K562 (cell line): ENCODE results near the gene PCCA. TPM values are rescaled to one million over a fixed set of nuclear protein-coding genes. Genes with fewer than 3 reads are reported as not detected.

Experiments used
- ATAC-seq: fragments of 200-7000 bp; cut with Tn5 transposase; 3 replicates; pipeline ENCODE4 v1.9.1; 2020; ENCODE audit warnings: moderate library complexity
- BruUV-seq: library from RNA; stranded (reverse); fragments of 400-500 nt; replicated peaks from 2 replicates; lab custom pipeline; 2021; lab: Mats Ljungman, UMichigan
- CTCF ChIA-PET: fragments of 300-600 bp; formaldehyde crosslinking; extraction: SDS; loops from one replicate; lab custom pipeline; 2021; ENCODE audit warnings: low intra/inter-chr PET ratio; lab: Yijun Ruan, JAX
- POLR2A ChIA-PET: fragments of 300-600, 350-650 bp; sonication (Branson Sonifier 250); formaldehyde crosslinking; extraction: SDS; loops from one replicate; lab custom pipeline; 2021; ENCODE audit warnings: antibody characterized with exemption, inconsistent platforms; lab: Yijun Ruan, JAX
- DNase-seq, 4 experiments: peaks; one replicate each; pipeline versions ENCODE4 v3.0.0 to v3.0.0-alpha.2; 2011 to 2018; ENCODE audit warnings: low spot score in 3 of 4, mixed read lengths in 3 of 4; ENCODE audit errors: extremely low read depth in 1 of 4
- FAIRE-seq: peaks from 2 replicates; lab custom pipeline; 2011; peaks lifted over from hg19 to GRCh38; lab: Jason Lieb, UNC
- H2AFZ ChIP-seq: 2 replicates; pipeline ENCODE4 v1.6.0; 2011; ENCODE audit warnings: low read depth, low read length, control low read depth, inconsistent platforms
- H3K27ac ChIP-seq: fragments of 200-600 bp; 3 replicates; pipeline ENCODE4 v1.8.0; 2011; ENCODE audit warnings: low read depth, mild to moderate bottlenecking, control low read depth, inconsistent platforms, low read length, moderate library complexity, mixed read lengths; ENCODE audit errors: extremely low read depth
- H3K27me3 ChIP-seq, 2 experiments: fragments of 300-600 bp in 1 of 2; 2 replicates in 1 of 2; 3 replicates in 1 of 2; pipeline versions ENCODE4 v1.6.0 to v1.8.0; 2011; ENCODE audit warnings: inconsistent platforms in 2 of 2, low read length in 2 of 2, mild to moderate bottlenecking in 1 of 2, mixed read lengths in 1 of 2, moderate library complexity in 1 of 2; ENCODE audit not compliant: control insufficient read depth in 2 of 2, insufficient read depth in 2 of 2
- H3K36me3 ChIP-seq: fragments of 300-600 bp; 3 replicates; pipeline ENCODE4 v1.8.0; 2011; ENCODE audit warnings: mild to moderate bottlenecking, low read length, inconsistent platforms; ENCODE audit not compliant: control insufficient read depth, insufficient read depth
- H3K4me1 ChIP-seq, 2 experiments: fragments of 200-600 bp in 1 of 2; replicated peaks in 1 of 2; 2 replicates in 1 of 2; 3 replicates in 1 of 2; pipeline versions ENCODE4 v1.5.1 to v1.8.0; 2011; ENCODE audit warnings: inconsistent platforms in 2 of 2, low read length in 2 of 2, mild to moderate bottlenecking in 1 of 2, mixed read lengths in 1 of 2, moderate library complexity in 1 of 2; ENCODE audit not compliant: control insufficient read depth in 2 of 2, insufficient read depth in 2 of 2
- H3K4me2 ChIP-seq: 2 replicates; pipeline ENCODE4 v1.6.1; 2011; ENCODE audit warnings: low read length, control low read depth, inconsistent platforms, mixed read lengths; ENCODE audit not compliant: insufficient read depth
- H3K4me3 ChIP-seq: fragments of 200-600 bp; sonication (generic), shearing (Covaris generic); 2 replicates; pipeline ENCODE4 v1.5.1; 2016; ENCODE audit warnings: control low read depth, inconsistent platforms
- H3K79me2 ChIP-seq: fragments of 200-600 bp; 3 replicates; pipeline ENCODE4 v1.8.0; 2011; ENCODE audit warnings: low read length, inconsistent platforms; ENCODE audit not compliant: control insufficient read depth, insufficient read depth
- H3K9ac ChIP-seq, 2 experiments: 2 replicates each; pipeline versions ENCODE4 v1.6.0 to v1.6.1; 2011; ENCODE audit warnings: low read depth in 2 of 2, low read length in 2 of 2, control low read depth in 1 of 2, inconsistent platforms in 1 of 2, mild to moderate bottlenecking in 1 of 2, mixed read lengths in 1 of 2; ENCODE audit not compliant: insufficient read depth in 1 of 2
- H3K9me1 ChIP-seq: one replicate; pipeline ENCODE4 v1.6.0; 2011; ENCODE audit warnings: inconsistent platforms, mild to moderate bottlenecking, low read length, moderate library complexity; ENCODE audit not compliant: control insufficient read depth, insufficient read depth
- H3K9me3 ChIP-seq: replicated peaks from 2 replicates; pipeline ENCODE4 v1.5.1; 2011; ENCODE audit warnings: low read depth, low read length, inconsistent platforms; ENCODE audit not compliant: control insufficient read depth, insufficient read depth
- H4K20me1 ChIP-seq: replicated peaks from 2 replicates; pipeline ENCODE4 v1.6.1; 2011; ENCODE audit warnings: low read length, inconsistent platforms, mixed read lengths; ENCODE audit not compliant: control insufficient read depth, insufficient read depth
- EWSR1 ChIP-seq: fragments of 450-650 bp; IDR thresholded peaks from 2 replicates; pipeline ENCODE4 v1.6.1; 2018; ENCODE audit warnings: borderline replicate concordance, mild to moderate bottlenecking, low read depth, moderate library complexity; ENCODE audit not compliant: partially characterized antibody
- MAZ ChIP-seq, 2 experiments: fragments of 450-650 bp in 1 of 2; sonication (generic) in 1 of 2; formaldehyde crosslinking; IDR thresholded peaks in 1 of 2; conservative IDR thresholded peaks in 1 of 2; 2 replicates each; pipeline versions ENCODE4 v1.4.0 to v1.5.0; 2020; ENCODE audit warnings: mild to moderate bottlenecking in 1 of 2, missing genetic modification reagents in 1 of 2
- ZNF124 ChIP-seq: sonication (generic); formaldehyde crosslinking; IDR thresholded peaks from 2 replicates; pipeline ENCODE4 v1.8.1; 2022; ENCODE audit warnings: missing genetic modification reagents
- ZNF324 ChIP-seq: fragments of 250-450 bp; sonication (Bioruptor Pico); IDR thresholded peaks from 2 replicates; pipeline ENCODE4 v1.4.0; 2020; ENCODE audit warnings: mild to moderate bottlenecking
- ZNF384 ChIP-seq: IDR thresholded peaks from 2 replicates; pipeline ENCODE4 v1.6.1; 2012; ENCODE audit warnings: low read depth, low read length, improper control_type of control experiment
- ZNF740 ChIP-seq, 3 experiments: fragments of 200-800 bp in 1 of 3; sonication (Bioruptor generic) in 1 of 3; sonication (generic) in 1 of 3; formaldehyde crosslinking in 1 of 3; IDR thresholded peaks; 2 replicates each; pipeline versions ENCODE4 v1.6.1 to v1.8.0; 2016 to 2022; ENCODE audit warnings: mild to moderate bottlenecking in 2 of 3, missing compliant biosample characterization in 2 of 3, missing genetic modification characterization in 2 of 3, missing genetic modification reagents in 1 of 3
- ZNF75A ChIP-seq: fragments of 450-650 bp; formaldehyde crosslinking; IDR thresholded peaks from 2 replicates; pipeline ENCODE4 v1.4.0; 2020; ENCODE audit warnings: mild to moderate bottlenecking
- WGBS: fragments of 100-300 bp; shearing (Covaris generic); methylation state at CpG from one replicate; pipeline ENCODE4 v1.1.6; 2016; ENCODE audit warnings: low coverage, mixed read lengths; ENCODE audit not compliant: insufficient coverage; ENCODE audit errors: missing lambda C conversion rate; 5-methylcytosine and 5-hydroxymethylcytosine counted together
- in situ Hi-C: fragments of 300-500 bp; cut with MboI; formaldehyde crosslinking; loops from 4 replicates; pipeline ENCODE4 v1.15.0; 2018; ENCODE audit warnings: inconsistent platforms, mixed read lengths
- intact Hi-C: fragments of 100-400 bp; cut with micrococcal nuclease; formaldehyde crosslinking; loops from 2 replicates; pipeline ENCODE4 v1.14.2; 2022
- polyA plus RNA-seq, 8 experiments: library from polyadenylated mRNA; depleted of rRNA in 4 of 8; stranded (reverse) in 5 of 8; unstranded in 3 of 8; fragments of >200 nt; fragmentation: Nextera tagmentation in 2 of 8; fragmentation: Illumina TruSeq in 1 of 8; extraction: Ambion mirVana in 2 of 8; extraction: Trizol in 1 of 8; gene quantifications; 2 replicates each; pipeline versions ENCODE4 v1.2.1 to v1.2.3, GENCODE V29; 2011 to 2014; ENCODE audit warnings: inconsistent platforms in 1 of 8, missing spikeins in 1 of 8
- total RNA-seq, 7 experiments: library from RNA; depleted of rRNA in 6 of 7; stranded (reverse); fragments of >200 nt in 6 of 7; fragmentation: Illumina TruSeq in 2 of 7; extraction: Trizol in 2 of 7; gene quantifications; 2 replicates each; pipeline versions ENCODE4 v1.2.1 to v1.2.3, GENCODE V29; 2011 to 2021; ENCODE audit warnings: low replicate concordance in 1 of 7
- TF ChIP-seq, protein P1 (sequence below), 2 experiments: fragments of 250-450 bp in 1 of 2; fragments of 450-650 bp in 1 of 2; sonication (Bioruptor Pico) in 1 of 2; IDR thresholded peaks; 2 replicates each; pipeline versions ENCODE4 v1.6.1 to v1.8.0; 2016 to 2021; ENCODE audit warnings: mild to moderate bottlenecking in 2 of 2, moderate library complexity in 2 of 2, missing compliant biosample characterization in 1 of 2, missing genetic modification characterization in 1 of 2
- TF ChIP-seq, protein P2 (sequence below): fragments of 450-650 bp; IDR thresholded peaks from 2 replicates; pipeline ENCODE4 v1.6.1; 2017; ENCODE audit warnings: antibody characterized with exemption

Gene PCCA
- total and polyA plus RNA-seq, 9 of the 15 experiments (the other 6 are each of a cell fraction or from before 2014, with no cell fraction given), result 5.2 to 14.1 (median 9.7) TPM

GRCh38 chr13:100357764-100358163 is 268.9 kb downstream of the PCCA start:
- H3K27ac ChIP-seq, result no peak overlapping the region
- no peak for DNase-seq
- H3K27me3 ChIP-seq, result no peaks in the 10 kb centered on the region
- H3K9ac ChIP-seq, result no peak overlapping the region
- no peak for TF ChIP-seq ZNF740 (CRISPR knock-in tag; IDR thresholded peaks at IDR 0.05)
- TF ChIP-seq ZNF740 (tag; IDR thresholded peaks at IDR 0.05), result no peak
- TF ChIP-seq ZNF124, result no peak
- no peak for TF ChIP-seq ZNF324
- no peak for TF ChIP-seq ZNF384
- TF ChIP-seq, protein P1, sequence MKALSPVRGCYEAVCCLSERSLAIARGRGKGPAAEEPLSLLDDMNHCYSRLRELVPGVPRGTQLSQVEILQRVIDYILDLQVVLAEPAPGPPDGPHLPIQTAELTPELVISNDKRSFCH (CRISPR knock-in tag; IDR thresholded peaks at IDR 0.05), result no peak
- TF ChIP-seq, protein P1 (tag; IDR thresholded peaks at IDR 0.05), result no peak
- TF ChIP-seq, protein P2, sequence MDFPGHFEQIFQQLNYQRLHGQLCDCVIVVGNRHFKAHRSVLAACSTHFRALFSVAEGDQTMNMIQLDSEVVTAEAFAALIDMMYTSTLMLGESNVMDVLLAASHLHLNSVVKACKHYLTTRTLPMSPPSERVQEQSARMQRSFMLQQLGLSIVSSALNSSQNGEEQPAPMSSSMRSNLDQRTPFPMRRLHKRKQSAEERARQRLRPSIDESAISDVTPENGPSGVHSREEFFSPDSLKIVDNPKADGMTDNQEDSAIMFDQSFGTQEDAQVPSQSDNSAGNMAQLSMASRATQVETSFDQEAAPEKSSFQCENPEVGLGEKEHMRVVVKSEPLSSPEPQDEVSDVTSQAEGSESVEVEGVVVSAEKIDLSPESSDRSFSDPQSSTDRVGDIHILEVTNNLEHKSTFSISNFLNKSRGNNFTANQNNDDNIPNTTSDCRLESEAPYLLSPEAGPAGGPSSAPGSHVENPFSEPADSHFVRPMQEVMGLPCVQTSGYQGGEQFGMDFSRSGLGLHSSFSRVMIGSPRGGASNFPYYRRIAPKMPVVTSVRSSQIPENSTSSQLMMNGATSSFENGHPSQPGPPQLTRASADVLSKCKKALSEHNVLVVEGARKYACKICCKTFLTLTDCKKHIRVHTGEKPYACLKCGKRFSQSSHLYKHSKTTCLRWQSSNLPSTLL, result no peak
- no peak for TF ChIP-seq MAZ (CRISPR knock-in tag; conservative IDR thresholded peaks at IDR 0.05 in 1 of 2, IDR thresholded peaks at IDR 0.05 in 1 of 2)
- TF ChIP-seq EWSR1, result no peak
- no peak for TF ChIP-seq ZNF75A (CRISPR knock-in tag)
- no peaks in the 10 kb centered on the region for H3K4me1 ChIP-seq
- H3K79me2 ChIP-seq, result no peaks in the 10 kb centered on the region
- ChIA-PET CTCF (no interaction called here), POLR2A (no interaction called here)
- no peak for FAIRE-seq
- intact Hi-C loops, result no loop called here
- no peak overlapping the region for H3K4me3 ChIP-seq
- no peaks in the 10 kb centered on the region for H3K36me3 ChIP-seq
- H3K9me1 ChIP-seq, result no peaks in the 10 kb centered on the region
- H2AFZ ChIP-seq, result no peak overlapping the region
- H3K4me2 ChIP-seq, result no peak overlapping the region
- H4K20me1 ChIP-seq, result no peaks in the 10 kb centered on the region
- WGBS, result 89% methylated on average over 1 of the region's 1 CpG
- BruUV-seq, result no TSS peak
- no peaks in the 10 kb centered on the region for H3K9me3 ChIP-seq
- in situ Hi-C loops, result no loop called here
- ATAC-seq, result no peak
